ENCODE measurements around the gene XXYLT1.

Gene XXYLT1

DNA sequence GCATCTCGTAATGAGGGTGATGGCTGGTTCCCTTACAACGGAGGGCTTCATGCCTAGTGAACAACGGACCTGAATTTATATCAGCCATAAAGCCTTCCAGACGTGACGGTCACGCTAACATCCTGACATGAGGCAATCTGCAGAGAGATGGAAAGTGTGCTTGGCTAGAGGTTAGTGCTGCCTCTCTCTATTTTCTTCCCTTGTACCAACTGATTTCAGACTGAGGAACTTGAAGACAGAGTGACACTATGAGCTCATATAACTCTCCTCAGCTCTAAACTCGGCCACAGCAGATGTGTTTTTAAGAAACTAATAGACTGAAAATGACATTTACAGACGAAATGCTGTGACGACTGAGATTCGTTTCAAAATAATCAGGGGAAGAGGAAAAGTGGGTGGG, 122.4 kb downstream of the XXYLT1 start:
- DNase-seq = no peak

GRCh38 chr3:195147649-195148080, 123.3 kb downstream of the XXYLT1 start:
- DNase-seq = no peak

- DNase-seq = no peak
Measured at GRCh38 chr3:195146131-195146530, 124.8 kb downstream of the XXYLT1 start.

GRCh38 chr3:195145579-195145978, 125.4 kb downstream of the XXYLT1 start:
- no peak for DNase-seq

DNA sequence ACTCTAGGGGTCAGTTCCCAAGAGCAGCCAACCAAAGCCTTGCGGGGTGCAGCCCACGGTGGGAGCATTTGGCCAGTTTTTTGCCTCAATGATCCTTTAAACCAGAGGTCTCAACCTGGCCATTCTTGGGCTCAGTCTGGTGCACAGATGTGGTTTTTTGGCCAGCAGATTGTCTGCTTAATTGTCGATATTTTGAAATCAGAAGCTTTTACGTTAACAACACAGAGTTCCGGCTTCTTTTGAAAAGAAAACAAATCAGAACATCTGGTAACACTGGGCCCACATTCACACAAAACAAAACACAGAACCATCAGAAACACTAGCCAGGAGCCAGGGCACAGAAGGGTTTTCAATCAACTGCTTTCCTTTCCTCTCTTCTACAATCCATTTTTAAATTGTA, 127.7 kb downstream of the XXYLT1 start:
- DNase-seq = no peak

DNA sequence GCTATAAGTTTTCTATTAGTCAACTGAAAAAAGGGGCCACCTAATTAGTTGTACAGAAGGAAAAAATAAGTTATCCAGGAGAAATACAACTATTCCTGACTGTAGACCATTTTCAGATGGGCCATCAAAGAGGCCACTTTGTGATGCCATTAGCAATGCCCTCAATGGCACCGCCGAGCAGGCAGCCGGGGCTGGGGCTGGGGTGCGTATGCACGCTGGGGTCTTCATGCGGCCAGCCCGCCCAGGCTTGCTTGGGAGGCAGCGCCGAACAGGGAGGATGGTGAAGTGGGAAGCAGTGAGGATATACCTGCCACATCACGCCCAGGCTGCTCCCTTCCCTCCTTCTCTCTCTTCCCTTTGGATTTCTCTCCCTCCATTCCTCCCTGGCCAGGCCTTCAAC, 128.4 kb downstream of the XXYLT1 start:
- no peak for DNase-seq

GRCh38 chr3:195140816-195141793, 129.9 kb downstream of the XXYLT1 start:
- DNase-seq = no peak

DNA sequence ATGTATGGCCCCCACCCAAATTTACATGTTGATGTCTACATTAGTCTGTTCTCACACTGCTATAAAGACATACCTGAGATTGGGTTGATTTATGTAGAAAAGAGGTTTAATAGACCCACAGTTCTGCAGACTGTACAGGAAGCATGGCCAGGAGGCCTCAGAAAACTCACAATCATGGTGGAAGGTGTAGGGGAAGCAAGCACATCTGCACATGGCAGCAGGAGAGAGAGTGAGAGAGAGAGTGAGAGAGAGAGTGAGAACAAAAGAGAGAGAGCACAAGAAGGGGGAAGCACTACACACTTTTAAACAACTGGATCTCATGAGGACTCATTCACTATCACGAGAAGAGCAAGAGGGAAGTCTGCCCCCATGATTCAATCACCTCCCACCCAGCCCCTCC, 130.5 kb downstream of the XXYLT1 start:
- DNase-seq = no peak

- DNase-seq = no peak
Measured at GRCh38 chr3:195139876-195140240, 131.1 kb downstream of the XXYLT1 start.

- no peak for DNase-seq
Measured at GRCh38 chr3:195139091-195139875, 131.7 kb downstream of the XXYLT1 start.

DNA sequence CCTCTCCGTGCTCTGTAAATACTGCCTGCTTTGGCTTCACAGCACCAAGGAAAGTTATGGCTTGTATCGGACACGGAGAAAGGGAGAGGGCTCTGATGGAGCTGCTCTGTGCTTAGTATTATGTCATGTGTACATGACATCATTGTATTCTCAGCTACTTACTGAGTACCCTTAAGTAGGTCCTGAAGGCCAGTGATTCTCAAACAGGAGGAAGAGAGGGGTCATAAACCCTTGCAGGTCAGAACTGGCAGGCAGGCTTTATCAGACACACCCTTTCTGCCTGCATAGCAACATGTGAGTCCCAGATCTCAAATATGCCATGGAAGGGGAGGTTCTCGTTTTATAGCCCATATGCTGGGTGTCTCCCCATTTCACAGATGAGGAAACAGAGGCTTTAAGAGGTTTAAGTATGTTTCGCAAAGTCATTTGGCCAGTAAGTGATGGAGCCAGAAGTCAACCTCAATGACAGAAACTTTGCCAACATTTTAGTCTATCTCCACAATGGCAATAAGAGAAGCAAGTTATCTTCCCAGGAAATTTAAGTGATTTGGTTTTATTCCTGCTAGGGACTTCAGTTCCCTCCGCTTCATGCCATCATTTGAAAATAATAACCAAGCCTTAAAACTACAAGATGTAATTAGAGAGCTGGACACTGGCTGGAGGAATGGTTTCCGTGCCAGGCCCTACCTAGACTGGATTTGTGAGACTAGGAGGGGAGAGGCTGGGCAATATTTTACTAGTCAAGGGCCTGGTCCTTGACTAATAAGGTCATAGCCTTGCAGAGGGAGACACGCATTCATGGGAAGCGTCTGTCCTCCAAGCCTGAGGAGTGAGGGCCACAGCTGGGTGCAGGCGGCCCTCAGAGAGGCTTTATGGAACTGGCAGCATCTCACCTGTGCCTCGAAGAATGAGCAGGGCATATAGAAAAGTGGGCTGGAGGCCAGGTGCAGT, 133.0 kb downstream of the XXYLT1 start:
- DNase-seq = no peak

- DNase-seq = no peak
Measured at GRCh38 chr3:195135917-195136316, 135.0 kb downstream of the XXYLT1 start.

DNA sequence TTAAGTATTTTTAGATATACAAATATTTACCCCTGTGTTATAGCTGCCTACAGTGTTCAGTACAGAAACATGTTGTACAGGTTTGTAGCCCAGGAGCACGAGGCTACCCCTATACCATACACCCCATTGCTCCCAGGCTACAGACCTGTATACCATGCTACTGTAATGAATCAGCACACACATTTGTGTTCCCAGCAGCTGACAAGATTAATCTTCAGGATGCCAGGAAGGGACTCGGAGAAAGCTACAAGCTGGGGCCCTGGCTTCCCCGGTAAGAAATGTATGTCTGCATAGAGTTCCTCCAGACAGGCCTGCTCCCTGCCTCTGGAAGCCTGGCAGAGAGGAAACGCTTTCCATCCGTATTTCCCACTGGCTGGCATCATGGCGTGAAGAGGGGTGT, 136.5 kb downstream of the XXYLT1 start:
- no peak for DNase-seq

- DNase-seq = peak; percentile 77
Measured at GRCh38 chr3:195133462-195133861, 137.5 kb downstream of the XXYLT1 start.

DNA sequence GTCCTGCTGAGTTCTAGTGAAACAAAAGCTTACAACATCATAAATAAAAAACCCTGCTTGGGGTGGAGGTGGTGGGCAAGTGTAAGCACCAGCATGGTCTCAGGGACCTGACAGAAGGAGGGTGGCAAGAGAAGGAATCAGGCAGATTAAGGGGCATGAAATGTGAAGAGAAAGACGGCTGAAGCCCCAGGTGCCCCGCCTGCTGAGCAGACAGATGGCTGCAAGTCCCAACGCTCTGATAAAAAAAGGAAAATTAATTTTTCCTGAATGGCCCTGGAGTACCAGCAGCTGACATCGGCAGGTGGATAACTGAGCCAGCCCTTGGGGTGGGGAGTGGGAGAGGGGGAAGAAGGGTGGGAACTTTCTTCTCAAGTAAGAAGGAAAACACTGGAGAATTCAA, 137.9 kb downstream of the XXYLT1 start:
- DNase-seq = no peak

- no peak for DNase-seq
Measured at GRCh38 chr3:195131176-195131575, 139.8 kb downstream of the XXYLT1 start.

DNA sequence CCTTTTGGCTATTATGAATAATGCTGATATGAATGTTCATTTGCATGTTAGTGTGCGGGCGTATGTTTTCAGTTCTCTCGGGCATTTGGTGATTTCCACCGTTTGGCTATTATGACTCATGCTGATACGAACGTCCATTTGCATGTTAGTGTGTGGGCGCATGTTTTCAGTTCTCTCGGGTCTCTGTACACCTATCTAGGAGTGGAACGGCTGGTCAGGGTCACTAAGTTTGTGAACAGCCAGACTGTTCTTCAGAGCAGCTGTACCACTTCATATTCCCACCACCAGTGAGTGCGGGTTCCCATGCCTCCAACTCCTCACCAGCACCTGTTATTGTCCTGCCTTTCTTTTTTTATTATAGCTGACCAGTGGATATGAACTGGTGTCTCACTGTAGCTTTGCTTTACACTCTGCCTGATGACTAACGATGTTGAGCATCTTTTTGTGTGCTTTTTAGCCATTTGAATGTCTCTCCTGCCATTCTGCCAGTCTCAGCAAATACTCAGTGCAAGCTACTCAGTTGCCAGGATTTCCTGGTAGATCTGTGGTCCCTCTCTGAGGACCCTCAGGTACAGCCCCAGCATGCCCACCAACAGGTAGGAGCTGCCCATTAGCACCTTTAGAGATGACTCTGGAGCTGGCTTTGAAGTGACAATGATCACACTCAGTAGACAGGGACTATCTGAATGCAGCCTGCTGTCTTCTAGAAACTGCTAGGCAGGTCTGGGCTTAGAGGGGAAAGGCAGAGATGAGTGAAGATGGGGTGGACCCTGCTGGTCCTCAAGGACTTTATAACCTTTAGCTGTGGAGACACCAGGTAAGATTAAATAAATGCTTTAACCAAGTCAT, 141.1 kb downstream of the XXYLT1 start:
- no peak for DNase-seq

GRCh38 chr3:195129072-195129643, 141.8 kb downstream of the XXYLT1 start:
- DNase-seq = no peak

DNA sequence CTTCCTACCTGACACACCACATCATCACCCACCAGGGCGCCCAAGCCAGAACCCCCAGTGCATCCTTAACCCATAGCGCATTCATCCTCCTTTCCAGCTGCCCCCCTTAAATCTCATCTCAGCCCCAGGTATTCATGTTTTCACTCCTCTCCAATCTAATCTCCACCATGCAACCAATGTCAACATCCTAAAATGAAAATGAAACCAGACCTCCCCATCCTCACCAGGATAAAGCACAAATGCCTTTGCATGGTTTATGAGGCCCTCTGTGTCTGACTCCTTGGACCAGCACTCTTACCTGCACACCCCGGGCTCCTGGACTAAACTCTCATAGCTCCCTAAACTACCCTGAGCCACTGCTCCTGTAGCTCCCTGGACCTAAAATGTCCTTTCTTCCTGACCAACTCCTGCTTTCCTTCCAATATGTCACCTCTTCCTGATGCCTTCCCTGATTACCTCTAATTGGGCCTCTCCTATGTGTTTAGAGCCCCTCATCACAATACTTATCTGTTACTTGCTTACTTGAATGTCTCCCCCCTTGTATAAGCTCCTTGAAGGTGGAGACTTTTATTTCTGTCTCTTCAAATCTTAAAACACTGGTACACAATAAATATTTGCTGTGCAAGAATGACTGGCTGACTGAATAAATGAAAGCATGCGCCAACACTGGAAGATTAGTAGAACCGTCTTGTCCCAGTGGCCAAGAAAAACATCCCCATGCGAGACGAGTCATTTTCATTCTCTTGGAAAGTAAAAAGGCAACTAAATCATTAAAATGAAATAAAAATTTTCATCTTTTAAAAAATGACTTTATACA, 142.5 kb downstream of the XXYLT1 start:
- no peak for DNase-seq

- DNase-seq = no peak
Measured at GRCh38 chr3:195126056-195126605, 144.8 kb downstream of the XXYLT1 start.
